ENCODE measurements around the gene PRR23B.

PRR23B gene

GRCh38 chr3:138972941-138973340 lies 47.8 kb downstream of the PRR23B start:
- no peak for DNase-seq

- no peak for DNase-seq
These were observed 48.9 kb downstream of the PRR23B start for GRCh38 chr3:138971766-138972320.

Data from cerebellar nuclear complex (tissue), 1 donor.